Measurements from ENCODE around the gene FGFR3. TPM values are rescaled to one million over a fixed set of nuclear protein-coding genes. Genes with fewer than 3 reads are reported as not detected.
A peak's percentile ranks its signal among the peaks of the same experiment; 100 is the strongest.

Gene FGFR3
- total RNA-seq, 3 donors from 2014 or later = 0.08 to 0.30 (median 0.29) TPM

GRCh38 chr4:1805493-1806222, 12.6 kb downstream of the FGFR3 start:
- Mint-ChIP-seq H3K36me3 (ENCODE audit: insufficient read depth) (no peaks in the 10 kb centered on the region), H3K9me3 (no peaks in the 10 kb centered on the region), H3K27me3 (ENCODE audit: low read depth) (no peaks in the 10 kb centered on the region), H3K4me1 (ENCODE audit: low read depth) (no peaks in the 10 kb centered on the region), H3K4me3 (no peak overlapping the region)
- ATAC-seq = no peak
- DNase-seq = no peak

GRCh38 chr4:1806223-1806564, 13.1 kb downstream of the FGFR3 start:
- no peaks in the 10 kb centered on the region for H3K27me3 Mint-ChIP-seq (ENCODE audit: low read depth)
- no peak for ATAC-seq

GRCh38 chr4:1806596-1807331, 13.7 kb downstream of the FGFR3 start:
- Mint-ChIP-seq H3K4me3 (no peak overlapping the region), H3K4me1 (ENCODE audit: low read depth) (no peaks in the 10 kb centered on the region), H3K27me3 (ENCODE audit: low read depth) (no peaks in the 10 kb centered on the region), H3K36me3 (ENCODE audit: insufficient read depth) (no peaks in the 10 kb centered on the region), H3K9me3 (no peaks in the 10 kb centered on the region)
- no peak for DNase-seq
- ATAC-seq = no peak

More at GRCh38 chr4:1806223-1806564, 13.1 kb downstream of the FGFR3 start:
- DNase-seq = no peak
- H3K4me1 Mint-ChIP-seq (ENCODE audit: low read depth) = no peaks in the 10 kb centered on the region
- H3K9me3 Mint-ChIP-seq = no peaks in the 10 kb centered on the region
- no peaks in the 10 kb centered on the region for H3K36me3 Mint-ChIP-seq (ENCODE audit: insufficient read depth)
- H3K4me3 Mint-ChIP-seq = no peak overlapping the region

- H3K27me3 Mint-ChIP-seq (ENCODE audit: low read depth) = no peaks in the 10 kb centered on the region
- H3K4me1 Mint-ChIP-seq (ENCODE audit: low read depth) = no peaks in the 10 kb centered on the region
- no peaks in the 10 kb centered on the region for H3K9me3 Mint-ChIP-seq
- no peak overlapping the region for H3K4me3 Mint-ChIP-seq
- ATAC-seq (no peak), DNase-seq (no peak)
- peaks cover under 1% of the 10 kb centered on the region for H3K36me3 Mint-ChIP-seq (ENCODE audit: insufficient read depth)
Observed at GRCh38 chr4:1807332-1807777, 14.3 kb downstream of the FGFR3 start.

GRCh38 chr4:1808396-1808795, 15.3 kb downstream of the FGFR3 start:
- ATAC-seq = no peak
- H3K4me1 Mint-ChIP-seq (ENCODE audit: low read depth) = no peaks in the 10 kb centered on the region
- no peak overlapping the region for H3K4me3 Mint-ChIP-seq
- no peaks in the 10 kb centered on the region for H3K9me3 Mint-ChIP-seq
- peaks cover 2% of the 10 kb centered on the region for H3K36me3 Mint-ChIP-seq (ENCODE audit: insufficient read depth)
- no peaks in the 10 kb centered on the region for H3K27me3 Mint-ChIP-seq (ENCODE audit: low read depth)
- DNase-seq = no peak

- H3K36me3 Mint-ChIP-seq (ENCODE audit: insufficient read depth) = peaks cover 5% of the 10 kb centered on the region
- no peak overlapping the region for H3K4me3 Mint-ChIP-seq
- no peaks in the 10 kb centered on the region for H3K4me1 Mint-ChIP-seq (ENCODE audit: low read depth)
Observed at GRCh38 chr4:1808851-1809753, 16.0 kb downstream of the FGFR3 start.

GRCh38 chr4:1809754-1810502, 16.8 kb downstream of the FGFR3 start:
- H3K36me3 Mint-ChIP-seq (ENCODE audit: insufficient read depth) = peaks cover 11% of the 10 kb centered on the region
- ATAC-seq (peak; percentile 82 to 86), DNase-seq (peak; percentile 56)
- no peaks in the 10 kb centered on the region for H3K4me1 Mint-ChIP-seq (ENCODE audit: low read depth)
- H3K4me3 Mint-ChIP-seq = no peak overlapping the region
- no peaks in the 10 kb centered on the region for H3K27me3 Mint-ChIP-seq (ENCODE audit: low read depth)
- H3K9me3 Mint-ChIP-seq = no peaks in the 10 kb centered on the region

More at GRCh38 chr4:1808851-1809753, 16.0 kb downstream of the FGFR3 start:
- Mint-ChIP-seq H3K9me3 (no peaks in the 10 kb centered on the region), H3K27me3 (ENCODE audit: low read depth) (no peaks in the 10 kb centered on the region)
- ATAC-seq = no peak
- no peak for DNase-seq

GRCh38 chr4:1810765-1811164, 17.7 kb downstream of the FGFR3 start:
- ATAC-seq (no peak), DNase-seq (no peak)
- Mint-ChIP-seq H3K9me3 (no peaks in the 10 kb centered on the region), H3K4me1 (ENCODE audit: low read depth) (no peaks in the 10 kb centered on the region), H3K36me3 (ENCODE audit: insufficient read depth) (peaks cover 13% of the 10 kb centered on the region), H3K27me3 (ENCODE audit: low read depth) (no peaks in the 10 kb centered on the region), H3K4me3 (no peak overlapping the region)

- ATAC-seq = no peak
- Mint-ChIP-seq H3K4me1 (ENCODE audit: low read depth) (no peaks in the 10 kb centered on the region), H3K27me3 (ENCODE audit: low read depth) (no peaks in the 10 kb centered on the region), H3K9me3 (no peaks in the 10 kb centered on the region), H3K4me3 (no peak overlapping the region), H3K36me3 (ENCODE audit: insufficient read depth) (peaks cover 24% of the 10 kb centered on the region)
- no peak for DNase-seq
Observed at GRCh38 chr4:1812720-1813119, 19.6 kb downstream of the FGFR3 start.

GRCh38 chr4:1813231-1813630, 20.1 kb downstream of the FGFR3 start:
- no peak overlapping the region for H3K4me3 Mint-ChIP-seq
- H3K4me1 Mint-ChIP-seq (ENCODE audit: low read depth) = no peaks in the 10 kb centered on the region
- no peak for ATAC-seq
- H3K36me3 Mint-ChIP-seq (ENCODE audit: insufficient read depth) = peaks cover 24% of the 10 kb centered on the region
- H3K9me3 Mint-ChIP-seq = no peaks in the 10 kb centered on the region
- DNase-seq = no peak
- H3K27me3 Mint-ChIP-seq (ENCODE audit: low read depth) = no peaks in the 10 kb centered on the region

GRCh38 chr4:1813915-1814314, 20.8 kb downstream of the FGFR3 start:
- Mint-ChIP-seq H3K4me1 (ENCODE audit: low read depth) (no peaks in the 10 kb centered on the region), H3K4me3 (no peak overlapping the region), H3K9me3 (no peaks in the 10 kb centered on the region), H3K27me3 (ENCODE audit: low read depth) (no peaks in the 10 kb centered on the region), H3K36me3 (ENCODE audit: insufficient read depth) (peaks cover 24% of the 10 kb centered on the region)
- ATAC-seq (no peak), DNase-seq (no peak)

GRCh38 chr4:1814453-1814852, 21.4 kb downstream of the FGFR3 start:
- no peak for DNase-seq
- H3K4me1 Mint-ChIP-seq (ENCODE audit: low read depth) = no peaks in the 10 kb centered on the region
- peaks cover 27% of the 10 kb centered on the region for H3K36me3 Mint-ChIP-seq (ENCODE audit: insufficient read depth)
- ATAC-seq = no peak
- H3K9me3 Mint-ChIP-seq = no peaks in the 10 kb centered on the region
- H3K4me3 Mint-ChIP-seq = no peak overlapping the region
- H3K27me3 Mint-ChIP-seq (ENCODE audit: low read depth) = no peaks in the 10 kb centered on the region

GRCh38 chr4:1815096-1815996, 22.3 kb downstream of the FGFR3 start:
- H3K36me3 Mint-ChIP-seq (ENCODE audit: insufficient read depth) = peaks cover 35% of the 10 kb centered on the region

More at GRCh38 chr4:1815096-1815996, 22.3 kb downstream of the FGFR3 start:
- no peak for ATAC-seq
- no peak for DNase-seq
- no peaks in the 10 kb centered on the region for H3K27me3 Mint-ChIP-seq (ENCODE audit: low read depth)
- H3K4me1 Mint-ChIP-seq (ENCODE audit: low read depth) = no peaks in the 10 kb centered on the region
- H3K9me3 Mint-ChIP-seq = no peaks in the 10 kb centered on the region
- no peak overlapping the region for H3K4me3 Mint-ChIP-seq
